ENCODE measurements around the gene TSC2.
A peak's percentile ranks its signal among the peaks of the same experiment; 100 is the strongest.

TSC2 gene

GRCh38 chr16:2047330-2048115 lies at the start of gene TSC2, which contains the start of gene NTHL1:
Gene TSC2 (plus strand): TSS chr16:2047985. CDS start chr16:2048616, 631 bp downstream.
Gene NTHL1 (minus strand): TSS chr16:2047834. CDS start chr16:2047823, 11 bp downstream.
- ChIA-PET POLR2A (interaction anchor here (0.7 to 2.1 kb wide), 12 partner anchors 12 to 108 kb away, joined by 3 to 11 read pairs (median 5); partner anchors contain the start of genes RAB26, RPS2 and TRAF7), CTCF (interaction anchor here (0.7 to 5.0 kb wide), 10 partner anchors 9 to 93 kb away, joined by 3 to 19 read pairs (median 5); no protein-coding TSS in a partner anchor)
- H3K4me3 ChIP-seq (ENCODE audit: low read depth, low read length) = peak within 1 kb of the TSS; percentile 86
- peak; percentile 70 for DNase-seq (ENCODE audit: low read depth, low spot score)
- peak; percentile 48 for TF ChIP-seq CTCF (IDR thresholded peaks at IDR 0.05; ENCODE audit: insufficient read depth, low read length, missing control alignments)

DNA sequence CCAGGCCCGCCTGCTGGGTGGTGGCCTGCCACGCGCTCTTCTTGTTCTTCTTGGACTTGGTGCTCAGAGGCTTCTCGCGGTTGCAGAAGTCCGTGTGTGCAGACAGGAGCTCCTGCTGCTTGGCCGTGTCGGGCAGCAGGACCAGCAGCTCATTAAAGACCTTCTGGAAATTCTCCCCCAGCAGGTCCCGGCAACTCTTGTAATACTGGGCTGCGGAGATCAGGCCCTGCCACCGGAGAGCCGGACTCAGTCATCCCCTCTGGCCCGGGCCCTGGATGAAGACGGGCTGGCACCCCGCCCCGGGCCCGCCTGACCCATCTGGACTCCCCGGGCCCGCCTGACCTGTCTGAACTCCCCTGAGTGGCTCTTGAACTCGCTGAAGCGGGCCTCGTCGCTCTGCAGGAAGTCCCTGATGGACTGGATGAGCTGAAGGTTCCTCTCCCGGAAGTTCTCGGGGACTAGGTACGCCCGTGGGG lies 49.4 kb upstream of the TSC2 start:
- POLR2A ChIA-PET = interaction anchor here (1.6 kb wide), 1 partner anchor 157 kb away, joined by 3 read pairs; the partner anchor contains the start of gene TRAF7
- DNase-seq (ENCODE audit: low read depth, low spot score) = no peak
- TF ChIP-seq CTCF (IDR thresholded peaks at IDR 0.05; ENCODE audit: insufficient read depth, low read length, missing control alignments) = no peak
- no peak overlapping the region for H3K4me3 ChIP-seq (ENCODE audit: low read depth, low read length)
- CTCF ChIA-PET = interaction anchor here (1.9 to 4.6 kb wide), 2 partner anchors 10 to 142 kb away, joined by 7 to 19 read pairs; no protein-coding TSS in a partner anchor

- no peak for DNase-seq (ENCODE audit: low read depth, low spot score)
- POLR2A ChIA-PET = interaction anchor here (1.6 kb wide), 1 partner anchor 156 kb away, joined by 3 read pairs; the partner anchor contains the start of gene TRAF7
- no peak for TF ChIP-seq CTCF (IDR thresholded peaks at IDR 0.05; ENCODE audit: insufficient read depth, low read length, missing control alignments)
- CTCF ChIA-PET = interaction anchor here (1.9 to 10.6 kb wide), 3 partner anchors 9 to 142 kb away, joined by 7 to 176 read pairs (median 19); partner anchors contain the start of gene PKD1
- no peak overlapping the region for H3K4me3 ChIP-seq (ENCODE audit: low read depth, low read length)
Observed at GRCh38 chr16:1998852-1999801, 48.7 kb upstream of the TSC2 start.

- ChIA-PET POLR2A (no interaction called here), CTCF (interaction anchor here (6.5 to 10.6 kb wide), 2 partner anchors 12 to 140 kb away, joined by 163 to 176 read pairs; partner anchors contain the start of genes GFER, NOXO1, PKD1 and SYNGR3)
- TF ChIP-seq CTCF (IDR thresholded peaks at IDR 0.05; ENCODE audit: insufficient read depth, low read length, missing control alignments) = no peak
- no peak for DNase-seq (ENCODE audit: low read depth, low spot score)
- no peak overlapping the region for H3K4me3 ChIP-seq (ENCODE audit: low read depth, low read length)
Observed at GRCh38 chr16:1999866-2000514, 47.8 kb upstream of the TSC2 start.

DNA sequence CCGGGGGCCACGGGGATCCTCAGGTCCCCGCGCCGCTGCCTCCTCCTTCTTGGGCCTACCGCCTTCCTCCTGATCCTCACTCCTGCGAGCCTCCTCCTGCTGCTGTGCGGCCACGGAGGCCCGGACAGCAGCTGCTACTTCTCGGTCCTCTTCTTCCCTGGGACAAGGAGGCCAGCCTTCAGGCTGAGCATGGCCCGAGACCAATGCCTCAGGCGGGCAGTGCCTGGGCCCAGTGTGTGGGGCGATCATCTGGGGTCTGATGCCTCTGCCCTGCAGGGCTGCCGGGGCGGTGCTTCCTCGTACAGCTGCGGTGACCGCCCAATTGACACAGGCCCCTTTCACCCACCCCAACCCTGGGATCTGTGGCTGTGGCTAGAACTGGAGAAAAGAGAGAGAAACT lies 46.8 kb upstream of the TSC2 start:
- TF ChIP-seq CTCF (IDR thresholded peaks at IDR 0.05; ENCODE audit: insufficient read depth, low read length, missing control alignments) = no peak
- ChIA-PET CTCF (interaction anchor here (4.8 to 10.6 kb wide), 3 partner anchors 12 to 139 kb away, joined by 38 to 176 read pairs (median 163); partner anchors contain the start of genes GFER, NOXO1, PKD1 and SYNGR3), POLR2A (interaction anchor here (1.2 kb wide), 1 partner anchor 154 kb away, joined by 3 read pairs; the partner anchor contains the start of gene TRAF7)
- H3K4me3 ChIP-seq (ENCODE audit: low read depth, low read length) = no peak overlapping the region
- DNase-seq (ENCODE audit: low read depth, low spot score) = no peak
